CD4-positive, alpha-beta T cell (primary cell): Measurements from ENCODE around the gene EIF3A. TPM values are rescaled to one million over a fixed set of nuclear protein-coding genes. Genes with fewer than 3 reads are reported as not detected.

Experiments used
- ATAC-seq: fragments of 200-7000 bp; cut with Tn5 transposase; one replicate; pipeline ENCODE4 v1.10.0; 2022; ENCODE audit warnings: mild to moderate bottlenecking; ENCODE audit not compliant: poor library complexity
- CTCF ChIA-PET: fragments of 350-600 bp; sonication (Branson Sonifier 250); formaldehyde crosslinking; loops from one replicate; lab custom pipeline; 2021; ENCODE audit warnings: antibody characterized with exemption, inconsistent platforms; lab: Charles Lee
- POLR2A ChIA-PET: fragments of 350-600 bp; sonication (Branson Sonifier 250); formaldehyde crosslinking; loops from one replicate; lab custom pipeline; 2021; ENCODE audit warnings: antibody characterized with exemption, inconsistent platforms; lab: Charles Lee
- DNase-seq, 14 experiments: peaks; one replicate each; pipeline ENCODE4 v3.0.0-alpha.2; 2013 to 2020; ENCODE audit warnings: mixed read lengths in 2 of 14
- H3K27ac ChIP-seq, 2 donors: one replicate each; pipeline versions ENCODE4 v1.5.1 to v1.7.0; 2013; ENCODE audit warnings: low read length in 2 of 2, low read depth in 1 of 2, mild to moderate bottlenecking in 1 of 2
- H3K27me3 ChIP-seq, 2 experiments: 1 replicate in 1 of 2; 2 replicates in 1 of 2; pipeline versions ENCODE4 v1.6.1 to v1.7.0; 2013; ENCODE audit warnings: low read length in 2 of 2, control low read depth in 1 of 2, mild to moderate bottlenecking in 1 of 2, moderate library complexity in 1 of 2; ENCODE audit not compliant: insufficient read depth in 2 of 2, control insufficient read depth in 1 of 2
- H3K36me3 ChIP-seq: one replicate; pipeline ENCODE4 v1.6.1; 2013; ENCODE audit warnings: low read length, control low read depth; ENCODE audit not compliant: insufficient read depth
- H3K4me1 ChIP-seq: one replicate; pipeline ENCODE4 v1.6.1; 2013; ENCODE audit warnings: low read length, control low read depth; ENCODE audit not compliant: insufficient read depth
- H3K4me3 ChIP-seq: one replicate; pipeline ENCODE4 v1.5.1; 2013; ENCODE audit warnings: mild to moderate bottlenecking, low read length, moderate library complexity
- H3K9me3 ChIP-seq, 2 experiments: 1 replicate in 1 of 2; 2 replicates in 1 of 2; pipeline versions ENCODE4 v1.6.1 to v1.7.0; 2013; ENCODE audit warnings: low read length in 2 of 2, mild to moderate bottlenecking in 2 of 2, control low read depth in 1 of 2, moderate library complexity in 1 of 2; ENCODE audit not compliant: control insufficient read depth in 1 of 2, insufficient read depth in 1 of 2
- H3K27ac Mint-ChIP-seq: one replicate; pipeline ENCODE4 v1.8.0; 2020; ENCODE audit warnings: mixed read lengths
- H3K27me3 Mint-ChIP-seq: one replicate; pipeline ENCODE4 v1.8.0; 2021; ENCODE audit warnings: mixed read lengths
- H3K36me3 Mint-ChIP-seq: one replicate; pipeline ENCODE4 v1.8.0; 2021; ENCODE audit warnings: low read depth, mixed read lengths
- H3K4me1 Mint-ChIP-seq: one replicate; pipeline ENCODE4 v1.8.0; 2021; ENCODE audit warnings: low read depth, mixed read lengths
- H3K4me3 Mint-ChIP-seq: one replicate; pipeline ENCODE4 v1.8.0; 2020; ENCODE audit warnings: mild to moderate bottlenecking, mixed read lengths
- H3K9me3 Mint-ChIP-seq: one replicate; pipeline ENCODE4 v1.8.0; 2020; ENCODE audit warnings: mixed read lengths
- CTCF ChIP-seq: fragments of 200-600 bp; IDR thresholded peaks from one replicate; pipeline ENCODE4 v1.8.0; 2022; ENCODE audit warnings: antibody characterized with exemption, mild to moderate bottlenecking
- intact Hi-C, 2 experiments: fragments of 100-400 bp; cut with DNase I in 1 of 2; cut with micrococcal nuclease in 1 of 2; formaldehyde crosslinking; loops; one replicate each; pipeline versions ENCODE4 v1.15.1 to v1.9.0; 2023 to 2025; cut with DNase I, micrococcal nuclease
- total RNA-seq, 174 experiments: library from RNA in 2 of 174; stranded (reverse) in 2 of 174; gene quantifications; one replicate each; pipeline ENCODE4 v1.2.3 and lab custom pipeline; 2021 to 2026

The EIF3A gene
- total RNA-seq, 2 experiments from 2014 or later: 129 TPM

- Mint-ChIP-seq H3K27me3 (peaks cover 42% of the 10 kb centered on the region), H3K4me1 (no peaks in the 10 kb centered on the region), H3K9me3 (no peaks in the 10 kb centered on the region), H3K36me3 (no peaks in the 10 kb centered on the region), H3K27ac (no peak overlapping the region), H3K4me3 (no peak overlapping the region)
- no peak overlapping the region for H3K27ac ChIP-seq
- no peak overlapping the region for H3K4me3 ChIP-seq
- ChIA-PET CTCF (no interaction called here), POLR2A (no interaction called here)
- no peaks in the 10 kb centered on the region for H3K4me1 ChIP-seq
- DNase-seq (no peak), ATAC-seq (no peak)
- H3K9me3 ChIP-seq: peaks cover 0 to 3% of the 10 kb centered on the region in 2 experiments
- no peaks in the 10 kb centered on the region for H3K36me3 ChIP-seq
- no peak for TF ChIP-seq CTCF
- intact Hi-C loops: no loop called here
- H3K27me3 ChIP-seq: peaks cover 0 to 3% of the 10 kb centered on the region in 2 experiments
These were observed 75.1 kb downstream of the EIF3A start for GRCh38 chr10:119005362-119006043.

GRCh38 chr10:119003572-119004289 lies 76.9 kb downstream of the EIF3A start:
- Histone ChIP-seq H3K4me1 (no peaks in the 10 kb centered on the region), H3K27me3 (peaks cover 0 to 3% of the 10 kb centered on the region in 2 experiments), H3K36me3 (no peaks in the 10 kb centered on the region), H3K27ac (no peak overlapping the region), H3K4me3 (no peak overlapping the region), H3K9me3 (no peaks in the 10 kb centered on the region)
- DNase-seq (no peak), ATAC-seq (no peak)
- no peak overlapping the region for H3K4me3 Mint-ChIP-seq
- no peaks in the 10 kb centered on the region for H3K9me3 Mint-ChIP-seq
- H3K36me3 Mint-ChIP-seq: no peaks in the 10 kb centered on the region
- no peak overlapping the region for H3K27ac Mint-ChIP-seq
- intact Hi-C loops: no loop called here
- H3K27me3 Mint-ChIP-seq: peaks cover 30% of the 10 kb centered on the region
- ChIA-PET POLR2A (no interaction called here), CTCF (no interaction called here)
- TF ChIP-seq CTCF: no peak
- H3K4me1 Mint-ChIP-seq: no peaks in the 10 kb centered on the region

- no peaks in the 10 kb centered on the region for H3K9me3 ChIP-seq
- H3K36me3 ChIP-seq: no peaks in the 10 kb centered on the region
- no peaks in the 10 kb centered on the region for H3K4me1 Mint-ChIP-seq
- no peak for TF ChIP-seq CTCF
- no peak overlapping the region for H3K27ac Mint-ChIP-seq
- POLR2A ChIA-PET: no interaction called here
- intact Hi-C loops: no loop called here
- H3K9me3 Mint-ChIP-seq: no peaks in the 10 kb centered on the region
- no peak for ATAC-seq
- CTCF ChIA-PET: no interaction called here
- H3K4me1 ChIP-seq: no peaks in the 10 kb centered on the region
- no peaks in the 10 kb centered on the region for H3K27me3 ChIP-seq
- H3K27me3 Mint-ChIP-seq: peaks cover 30% of the 10 kb centered on the region
- no peak overlapping the region for H3K4me3 ChIP-seq
- no peak for DNase-seq
- no peaks in the 10 kb centered on the region for H3K36me3 Mint-ChIP-seq
- no peak overlapping the region for H3K27ac ChIP-seq
- H3K4me3 Mint-ChIP-seq: no peak overlapping the region
These were observed 78.7 kb downstream of the EIF3A start for GRCh38 chr10:119001717-119002500.
